Measurements from ENCODE around the gene JAML. TPM values are rescaled to one million over a fixed set of nuclear protein-coding genes. Genes with fewer than 3 reads are reported as not detected.

Gene JAML
- total RNA-seq, 1 donor from 2014 or later, result 0.13 TPM

DNA sequence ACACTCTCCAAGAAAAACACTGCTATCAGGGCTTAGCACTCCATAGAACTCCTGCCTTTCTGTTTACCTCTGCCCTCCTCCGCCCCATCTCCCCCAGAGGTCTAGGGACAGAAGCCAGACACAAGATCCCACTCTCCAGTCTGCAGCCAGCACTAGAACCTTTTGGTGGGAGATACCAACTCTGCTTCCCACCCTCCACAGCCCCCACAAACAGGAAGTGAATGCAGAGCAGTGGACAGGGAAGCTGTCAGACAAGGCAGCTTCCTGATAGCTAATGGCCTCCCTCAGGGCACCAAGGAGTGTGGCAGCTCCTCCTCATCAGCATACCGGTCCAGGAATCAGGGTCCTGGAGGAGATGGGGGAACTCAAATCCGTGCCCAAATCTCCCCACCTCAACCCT is 77.3 kb downstream of the JAML start:
- DNase-seq (ENCODE audit: low read depth, low spot score), result no peak

DNA sequence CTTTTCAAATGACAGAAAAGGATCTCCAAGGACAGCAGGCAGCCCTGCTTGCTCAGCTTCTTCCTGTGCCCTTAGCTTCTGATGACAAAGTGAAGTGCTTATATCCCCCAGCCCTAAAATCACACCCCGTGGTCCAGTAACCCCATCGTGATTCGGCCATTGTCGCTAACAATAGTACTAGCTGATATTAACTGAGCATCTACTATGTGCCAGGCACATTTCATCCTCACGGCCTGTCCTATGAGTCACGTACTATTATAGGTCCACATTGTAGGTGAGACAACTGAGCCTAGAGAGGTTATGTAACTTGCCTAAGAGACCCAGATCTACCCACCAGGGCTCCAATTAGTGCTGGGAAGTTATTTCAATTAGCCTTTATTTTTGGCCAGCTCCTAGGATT is 78.3 kb downstream of the JAML start:
- no peak for DNase-seq (ENCODE audit: low read depth, low spot score)

DNA sequence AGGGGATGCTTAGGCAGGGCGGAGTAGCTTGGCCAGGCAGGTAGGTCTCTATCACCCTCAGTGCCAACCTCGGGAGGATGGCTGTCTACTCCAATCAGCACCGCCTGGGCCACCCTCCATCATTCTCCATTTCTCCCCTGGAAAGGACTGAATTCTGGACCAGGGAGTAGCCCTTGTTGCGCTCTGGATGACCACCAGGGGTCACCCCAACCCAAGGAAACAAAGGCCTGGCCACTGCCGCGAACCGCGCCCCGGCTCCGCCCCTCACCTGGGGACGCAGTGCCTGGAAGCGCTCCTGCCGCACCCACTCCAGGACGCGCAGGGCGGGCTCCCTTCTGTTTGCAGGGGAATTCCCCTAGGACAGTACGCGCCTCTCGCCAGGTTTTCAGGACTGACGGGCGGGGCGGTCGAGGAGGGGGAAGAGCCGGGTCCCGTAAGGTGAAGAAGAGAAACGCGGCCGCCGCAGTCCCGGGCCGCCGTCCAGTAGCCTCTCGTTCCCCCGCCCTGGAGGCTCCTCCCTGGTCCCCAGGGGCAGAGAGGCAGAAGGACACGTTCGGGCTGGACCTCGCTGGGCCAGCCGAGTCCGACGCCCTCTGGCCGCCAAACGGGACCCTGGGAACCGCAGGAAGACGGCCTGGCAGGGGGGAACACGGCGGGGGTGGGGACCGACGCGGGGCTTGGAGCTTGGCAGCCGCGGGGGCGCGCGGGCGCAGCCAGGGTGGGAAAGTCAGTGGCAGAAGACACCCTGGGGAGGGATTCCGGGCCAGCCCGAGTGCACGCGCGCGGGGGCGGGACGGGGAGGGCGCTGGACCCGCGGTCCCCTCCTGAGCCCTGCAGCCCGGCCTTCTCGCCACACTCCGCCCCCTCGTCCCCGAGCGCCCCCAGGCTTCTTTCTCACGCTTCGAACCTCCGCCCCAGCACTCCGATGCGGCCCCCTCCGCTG is 79.3 kb downstream of the JAML start:
- peak; percentile 8 for DNase-seq (ENCODE audit: low read depth, low spot score)

DNA sequence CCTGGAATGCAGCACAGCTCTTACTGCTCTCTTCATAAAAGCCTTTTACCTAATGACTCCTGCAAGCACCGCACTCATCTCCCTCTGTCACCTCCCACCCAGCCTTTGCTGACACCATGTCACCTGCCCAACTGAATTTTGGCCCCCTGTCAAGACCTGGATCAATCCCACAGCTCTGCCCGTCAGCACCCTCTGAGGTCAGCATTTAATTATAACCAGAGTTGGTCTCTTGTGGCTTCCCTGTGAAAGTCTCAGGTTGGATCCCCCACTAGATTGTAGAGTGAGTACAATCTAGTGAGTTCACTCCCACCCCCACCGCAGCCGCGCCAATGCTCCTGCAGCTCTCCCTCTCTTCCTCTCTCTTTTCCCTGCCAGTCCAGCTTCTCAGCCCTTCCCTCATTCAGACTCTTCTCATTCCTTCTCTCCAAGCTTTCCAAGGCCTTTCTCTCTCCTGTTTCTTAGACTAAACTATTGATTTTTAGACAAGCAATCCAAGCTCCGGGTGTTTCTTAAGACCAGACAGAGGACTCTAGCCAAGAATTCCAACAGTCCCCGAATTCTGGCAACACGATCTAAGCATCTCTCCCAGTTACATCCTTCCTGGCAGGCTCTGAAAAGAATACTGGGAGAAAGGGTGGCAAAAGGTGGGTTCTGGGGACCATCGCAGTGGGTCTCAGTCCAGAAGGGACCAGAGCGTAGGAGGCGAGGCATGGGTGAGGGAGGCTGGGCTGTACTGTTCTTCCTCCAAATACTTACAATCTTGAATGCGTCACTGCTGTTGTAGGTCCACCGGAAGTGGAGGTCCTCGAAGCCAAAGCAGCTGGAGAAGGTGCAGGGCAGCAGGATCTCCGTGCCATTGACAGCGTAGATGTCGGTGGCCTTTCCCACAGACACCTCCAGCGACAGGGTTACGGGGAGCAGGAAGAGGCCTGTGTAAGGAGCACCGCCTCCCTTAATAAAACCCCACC is 80.2 kb downstream of the JAML start:
- DNase-seq (ENCODE audit: low read depth, low spot score), result no peak

Other genes starting within 250 kb of the JAML start
- under 0.01 TPM in 1 of 2 replicates, not detected in the other for gene IL10RA, start 238.6 kb downstream of the JAML start, total RNA-seq
- not detected in 2 replicates for gene TMPRSS4, start 147.9 kb downstream of the JAML start, total RNA-seq
- gene SMIM35, start 138.0 kb downstream of the JAML start, total RNA-seq, result not detected in 2 replicates
- gene SCN4B, start 72.2 kb downstream of the JAML start, total RNA-seq, result 0.13 and 0.21 TPM in 2 replicates
- not detected in 2 replicates for gene SCN2B, start 48.4 kb downstream of the JAML start, total RNA-seq
- gene MPZL3, start 27.4 kb upstream of the JAML start, total RNA-seq, result 11.5 and 14.2 TPM in 2 replicates
- gene MPZL2, start 39.3 kb upstream of the JAML start, total RNA-seq, result 116 and 148 TPM in 2 replicates
- not detected in 2 replicates for gene CD3E, start 79.7 kb upstream of the JAML start, total RNA-seq
- not detected in 2 replicates for gene CD3D, start 117.7 kb upstream of the JAML start, total RNA-seq
- gene CD3G, start 119.3 kb upstream of the JAML start, total RNA-seq, result not detected in 2 replicates
- 29.9 and 38.4 TPM in 2 replicates for gene UBE4A, start 134.6 kb upstream of the JAML start, total RNA-seq
- 69.5 and 96.9 TPM in 2 replicates for gene ATP5MG, start 176.6 kb upstream of the JAML start, total RNA-seq
- 20.0 and 29.7 TPM in 2 replicates for gene KMT2A, start 211.5 kb upstream of the JAML start, total RNA-seq